ENCODE data around the gene TMC8. TPM values are rescaled to one million over a fixed set of nuclear protein-coding genes. Genes with fewer than 3 reads are reported as not detected.

TMC8 gene
- total RNA-seq, 1 experiment from 2014 or later, result 0.02 TPM

DNA sequence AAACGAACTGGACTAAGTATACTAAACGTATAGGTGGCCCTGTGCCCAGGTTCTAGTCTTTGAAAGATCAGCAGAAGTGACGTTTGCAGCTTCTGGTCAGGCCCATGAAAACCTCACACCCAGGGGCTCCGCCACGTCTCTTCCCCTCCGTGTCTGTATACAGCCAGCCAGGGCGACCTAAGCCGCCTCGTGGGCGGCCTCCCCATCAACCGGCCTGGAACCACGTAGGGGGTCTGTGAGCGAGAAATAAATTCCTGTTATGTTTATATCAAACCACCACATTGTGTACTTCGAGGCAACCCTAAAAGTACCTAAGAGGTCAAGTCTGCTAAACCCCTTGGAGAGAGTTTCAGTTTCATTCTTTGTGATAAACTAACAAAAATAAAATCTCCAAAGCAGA lies 49.5 kb downstream of the TMC8 start:
- no peak for DNase-seq (ENCODE audit: low spot score)

DNA sequence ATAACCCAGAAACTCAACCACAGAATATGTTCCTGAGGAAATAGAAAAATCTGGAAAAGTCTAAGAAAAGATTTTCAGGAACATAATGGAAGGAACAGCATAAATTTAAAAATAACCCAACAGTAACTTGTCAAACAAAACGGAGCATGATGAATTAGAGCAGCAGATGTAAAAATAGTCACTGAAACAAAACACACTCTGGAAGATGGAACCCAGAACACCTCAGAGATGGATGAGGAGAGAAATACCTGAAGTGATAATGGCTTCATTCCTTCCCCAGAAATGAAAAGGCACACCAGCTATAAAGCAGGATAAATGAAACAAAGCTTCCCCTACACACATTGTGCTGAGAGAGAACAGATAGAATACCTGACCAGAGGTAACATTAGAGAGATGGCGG lies 49.9 kb downstream of the TMC8 start:
- DNase-seq (ENCODE audit: low spot score), result no peak

DNA sequence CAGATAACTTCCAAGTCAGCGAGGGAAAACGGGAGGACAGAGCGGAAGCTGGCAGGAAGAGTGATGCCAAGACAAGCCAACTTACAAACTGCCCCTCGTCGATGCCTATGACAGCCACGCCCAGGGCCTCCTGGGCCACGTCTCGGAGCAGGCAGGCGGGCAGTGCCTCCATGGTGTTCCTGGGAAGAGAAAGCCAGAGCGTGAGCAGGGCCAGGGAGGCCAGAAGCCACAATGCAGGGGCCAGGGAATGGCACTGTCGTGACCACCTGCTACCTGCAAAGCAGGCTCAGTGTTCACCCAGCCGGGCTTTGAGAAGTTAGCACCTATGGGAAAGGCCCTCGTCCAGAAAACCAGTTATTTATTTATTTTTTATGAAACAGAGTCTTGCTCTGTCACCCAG lies 51.9 kb downstream of the TMC8 start:
- DNase-seq (ENCODE audit: low spot score), result no peak

DNA sequence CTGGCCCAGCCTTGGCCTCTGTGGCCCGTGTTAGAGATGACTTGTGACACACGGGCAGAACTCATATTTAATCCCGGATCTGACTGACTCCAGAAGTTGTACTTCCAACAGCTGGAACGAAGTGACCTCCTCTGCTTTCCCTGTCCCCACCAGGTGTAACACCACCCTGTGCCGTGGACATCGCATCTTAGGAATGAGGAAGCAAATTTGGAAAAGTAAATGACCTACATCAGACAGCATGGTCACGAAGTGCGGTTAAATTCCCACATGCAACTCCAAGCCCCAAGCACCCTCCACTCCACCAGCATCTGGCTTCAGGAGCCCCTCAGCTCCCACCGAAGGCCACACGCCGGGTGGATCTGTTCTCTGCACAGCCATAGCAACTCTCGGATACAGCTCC lies 53.3 kb downstream of the TMC8 start:
- no peak for DNase-seq (ENCODE audit: low spot score)

DNA sequence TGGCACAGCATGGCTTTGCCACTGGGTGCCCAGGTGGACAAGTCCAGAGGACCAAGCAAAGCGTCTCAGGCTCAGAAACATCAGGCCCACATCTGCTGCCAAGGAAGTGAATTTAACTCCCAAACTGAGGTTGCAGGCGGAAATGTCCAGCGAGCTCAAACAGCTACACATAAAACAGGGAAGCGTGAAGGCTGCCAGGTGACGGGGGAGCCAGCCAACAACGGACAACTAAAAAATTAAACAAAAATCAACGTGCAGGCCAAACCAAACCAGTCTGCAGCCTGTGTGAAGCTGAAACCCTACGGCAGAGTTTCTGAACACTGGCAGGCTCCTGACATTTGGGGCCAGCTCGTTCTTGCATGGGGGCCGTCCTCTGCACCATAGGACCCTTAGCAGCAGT lies 53.8 kb downstream of the TMC8 start:
- no peak for DNase-seq (ENCODE audit: low spot score)

DNA sequence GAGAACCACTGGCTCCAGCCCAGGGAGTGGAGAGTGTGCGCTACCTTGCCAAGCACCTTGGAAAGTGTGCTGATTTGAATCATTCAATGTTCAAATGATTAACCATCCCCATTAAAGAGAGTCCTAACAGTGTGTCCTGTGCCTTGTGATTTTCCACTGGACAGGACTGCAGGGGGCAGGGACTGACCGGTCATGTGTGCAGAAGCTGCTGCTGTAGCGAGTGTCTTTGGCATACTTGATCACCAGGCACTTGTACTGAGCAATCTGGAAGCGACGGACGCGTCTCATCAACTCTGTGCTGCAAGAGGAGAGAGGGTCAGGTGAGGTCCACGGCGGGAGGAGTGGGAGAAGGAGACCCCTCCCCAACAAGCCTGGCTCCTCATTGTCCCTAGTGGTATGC lies 54.3 kb downstream of the TMC8 start:
- no peak for DNase-seq (ENCODE audit: low spot score)

DNA sequence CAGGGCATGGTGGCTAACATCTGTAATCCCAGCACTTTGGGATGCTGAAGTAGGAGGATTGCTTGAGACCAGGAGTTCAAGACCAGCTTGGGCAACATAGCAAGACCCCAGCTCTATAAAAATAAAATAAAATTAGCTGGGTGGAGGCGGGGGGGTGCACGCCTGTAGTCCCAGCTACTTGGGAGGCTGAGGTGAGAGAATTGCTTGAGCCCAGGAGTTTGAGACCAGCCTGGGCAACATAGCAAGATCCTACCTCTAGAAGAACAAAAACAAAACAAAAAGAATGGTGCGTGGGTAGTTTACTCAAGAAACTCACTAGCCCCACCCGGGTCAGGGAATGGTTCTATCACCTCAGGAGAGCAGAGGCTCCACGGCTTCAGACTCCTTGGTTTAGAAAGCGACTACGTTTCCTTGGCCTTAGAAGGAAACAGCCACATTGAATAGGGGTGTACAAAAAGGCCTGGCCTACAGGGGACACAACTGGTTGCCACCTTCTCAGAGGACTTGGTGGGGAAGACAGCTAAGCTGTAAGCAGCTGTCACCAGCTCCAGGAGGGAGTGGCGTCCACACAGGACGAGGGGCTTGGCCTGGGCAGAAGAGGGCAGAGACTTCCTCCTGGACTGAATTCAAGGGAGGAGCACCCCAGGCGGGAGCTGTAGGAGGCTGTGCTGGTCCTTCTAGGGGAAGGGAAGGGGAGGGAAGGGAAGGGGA lies 55.6 kb downstream of the TMC8 start:
- peak; percentile 71 for DNase-seq (ENCODE audit: low spot score)

DNA sequence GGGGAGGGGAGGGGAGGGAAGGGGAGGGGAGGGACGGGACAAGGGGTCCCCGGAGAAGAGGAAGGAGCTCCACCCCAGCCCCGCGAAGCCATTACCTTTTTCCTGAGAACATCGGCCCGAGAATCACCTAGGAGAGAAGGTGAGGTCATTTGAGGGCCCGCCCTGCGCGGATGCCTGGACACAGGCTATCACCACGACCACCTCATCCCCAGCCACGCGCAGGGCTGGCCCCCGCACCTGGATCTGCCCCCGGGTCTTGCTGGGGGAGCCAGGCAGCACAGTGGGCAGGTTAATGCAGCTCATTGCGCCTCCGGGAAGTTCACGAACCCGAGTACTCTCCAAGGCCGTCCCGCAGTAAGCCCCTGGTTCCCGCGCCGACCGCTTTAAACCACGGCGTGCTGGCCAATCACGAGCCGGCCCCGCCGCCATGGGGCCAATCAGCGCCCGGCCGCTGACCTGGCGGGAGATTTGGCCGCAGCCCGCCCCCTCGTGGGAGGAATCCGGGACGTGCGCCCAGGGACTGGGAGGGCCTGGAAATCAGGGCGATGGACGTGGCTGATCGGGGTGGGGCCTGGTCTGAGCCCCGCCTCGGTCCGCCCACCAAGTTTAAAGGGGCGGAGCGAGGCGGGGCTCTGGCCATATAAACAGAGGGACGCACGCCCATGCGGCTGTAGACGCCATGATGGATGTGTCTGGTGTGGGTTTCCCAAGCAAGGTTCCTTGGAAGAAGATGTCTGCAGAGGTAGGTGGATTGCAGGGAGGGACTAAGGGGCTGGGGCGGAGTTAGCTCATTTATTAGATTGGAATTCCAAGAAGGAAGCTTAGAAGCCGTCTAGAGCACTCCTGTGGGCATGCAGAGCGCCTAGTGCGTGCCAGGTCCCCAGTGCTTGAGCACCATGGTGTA lies 56.4 kb downstream of the TMC8 start, which contains the start of the genes AFMID and TK1:
Gene AFMID, plus strand, starts transcription at position 671 of the 904 bp plus-strand sequence. Its CDS starts 9 bp downstream, at position 680.
Gene TK1, minus strand, starts transcription at position 361 of the 904 bp plus-strand sequence. Its CDS starts 58 bp downstream, at position 303.
- DNase-seq (ENCODE audit: low spot score), result peak; percentile 93

Other genes starting within 250 kb of the TMC8 start
- gene TNRC6C, start 172.1 kb upstream of the TMC8 start, total RNA-seq (2014; rRNA removed; shearing (Covaris generic)), result 2.5 and 3.2 TPM in 2 replicates
- gene TMC6, start 2.0 kb upstream of the TMC8 start, total RNA-seq (2014; rRNA removed; shearing (Covaris generic)), result 15.9 and 34.5 TPM in 2 replicates
- gene C17orf99, start 15.6 kb downstream of the TMC8 start, total RNA-seq (2014; rRNA removed; shearing (Covaris generic)), result not detected in 2 replicates
- 60.3 and 70.8 TPM in 2 replicates for gene SYNGR2, start 37.8 kb downstream of the TMC8 start, total RNA-seq (2014; rRNA removed; shearing (Covaris generic))
- 152 and 239 TPM in 2 replicates for gene TK1, start 56.3 kb downstream of the TMC8 start, total RNA-seq (2014; rRNA removed; shearing (Covaris generic))
- 15.6 and 18.4 TPM in 2 replicates for gene AFMID, start 56.6 kb downstream of the TMC8 start, total RNA-seq (2014; rRNA removed; shearing (Covaris generic))
- gene BIRC5, start 83.5 kb downstream of the TMC8 start, total RNA-seq (2014; rRNA removed; shearing (Covaris generic)), result 174 and 237 TPM in 2 replicates
- not detected in 2 replicates for gene TMEM235, start 100.9 kb downstream of the TMC8 start, total RNA-seq (2014; rRNA removed; shearing (Covaris generic))
- gene SOCS3, start 229.3 kb downstream of the TMC8 start, total RNA-seq (2014; rRNA removed; shearing (Covaris generic)), result 51.0 and 60.2 TPM in 2 replicates
- gene PGS1, start 247.9 kb downstream of the TMC8 start, total RNA-seq (2014; rRNA removed; shearing (Covaris generic)), result 25.6 and 40.1 TPM in 2 replicates